Hematopoietic multipotent progenitor cell (in vitro differentiated cells): Measurements from ENCODE around the gene GMPPB. TPM values are rescaled to one million over a fixed set of nuclear protein-coding genes. Genes with fewer than 3 reads are reported as not detected.

Experiments
- DNase-seq, 3 donors: peaks; one replicate each; pipeline ENCODE4 v3.0.0-alpha.2; 2011 to 2015; ENCODE audit warnings: low read depth in 2 of 3, low spot score in 2 of 3
- total RNA-seq: library from RNA; depleted of rRNA; stranded (reverse); fragments of >200 nt; gene quantifications from one replicate; pipeline ENCODE4 v1.2.3, GENCODE V29; 2012

The GMPPB gene
- total RNA-seq, 1 donor: 24.0 TPM

DNA sequence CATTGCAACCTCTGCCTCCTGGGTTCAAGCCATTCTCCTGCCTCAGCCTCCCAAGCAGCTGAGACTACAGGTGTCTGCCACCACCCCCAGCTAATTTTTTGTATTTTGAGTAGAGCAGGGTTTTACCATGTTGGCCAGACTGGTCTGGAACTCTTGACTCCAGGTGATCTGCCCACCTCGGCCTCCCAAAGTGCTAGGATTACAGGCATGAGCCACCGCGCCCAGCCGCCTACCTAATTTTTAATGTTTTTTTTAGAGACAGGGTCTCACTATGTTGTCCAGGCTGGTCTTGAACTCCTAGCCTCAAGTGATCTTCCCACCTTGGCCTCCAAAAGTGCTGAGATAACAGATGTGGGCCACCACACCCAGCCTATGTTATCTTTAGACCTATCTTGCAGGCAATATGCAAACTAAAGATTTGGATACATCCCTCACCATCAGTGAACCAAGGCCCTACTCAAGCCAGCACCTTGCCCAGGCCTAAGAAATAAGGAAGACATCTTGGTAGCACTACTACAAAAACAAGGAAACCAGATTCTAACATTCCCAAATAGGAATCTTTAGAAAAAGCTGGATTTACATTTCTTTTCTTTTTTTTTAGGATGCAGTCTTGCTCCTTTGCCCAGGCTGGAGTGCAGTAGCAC, 6.3 kb upstream of the GMPPB start:
- no peak for DNase-seq

DNA sequence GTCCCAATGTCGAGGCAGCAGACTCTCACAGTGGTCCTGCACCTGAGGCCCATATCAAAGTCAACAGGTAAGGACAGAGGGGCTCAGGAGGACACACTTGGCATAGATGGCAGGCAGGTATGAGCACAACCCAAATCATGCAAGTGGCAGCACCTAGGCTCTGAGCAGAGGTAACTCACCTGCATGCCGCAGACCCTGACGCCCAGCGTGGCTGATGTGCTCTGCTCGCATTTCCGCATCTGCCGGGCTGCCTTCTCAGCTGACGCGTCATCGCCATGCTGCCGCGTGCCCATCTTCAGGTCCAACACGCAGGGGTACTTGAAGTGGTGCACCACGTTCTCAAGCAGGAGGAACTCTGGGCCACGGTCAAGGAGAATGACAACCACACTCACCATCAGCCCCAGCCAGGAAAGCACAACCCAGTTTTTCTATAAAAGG, 4.2 kb upstream of the GMPPB start:
- DNase-seq: no peak

DNA sequence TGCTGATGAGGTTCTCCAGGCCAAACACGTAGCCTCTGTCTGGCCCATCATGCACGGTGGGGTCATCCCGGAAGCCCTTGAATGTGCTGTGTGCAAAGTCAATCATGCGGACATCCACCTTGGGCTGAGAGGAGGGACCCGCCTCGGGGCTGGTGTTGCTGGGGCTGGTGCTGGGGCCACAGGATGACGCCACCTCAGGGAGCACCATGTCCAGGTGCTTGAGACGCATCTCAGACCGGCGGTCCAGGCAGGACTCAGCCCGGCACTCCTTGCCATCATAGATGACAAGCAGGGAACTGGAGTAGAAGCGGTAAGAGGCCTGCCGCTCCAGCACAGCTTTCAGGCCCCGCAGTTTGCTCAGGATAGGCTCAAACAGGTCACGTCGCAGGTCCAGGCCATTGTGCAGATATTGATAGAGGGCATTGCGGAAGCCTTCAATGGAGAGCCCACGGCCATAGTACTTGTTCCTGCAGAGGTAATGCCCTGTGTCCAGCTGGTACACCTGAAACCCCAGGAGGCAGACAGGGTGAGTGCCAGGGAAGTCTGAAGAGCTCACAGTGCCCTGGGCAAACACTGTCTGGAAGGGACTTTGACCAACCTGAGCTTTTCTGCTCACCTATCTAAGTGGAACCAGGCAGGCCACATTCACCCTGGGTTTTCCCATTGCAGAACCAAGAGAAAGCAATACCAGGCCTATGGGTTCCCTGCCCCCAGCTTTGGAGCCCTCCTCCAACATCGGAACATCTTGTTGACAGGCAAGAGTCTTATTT, 3.6 kb upstream of the GMPPB start:
- no peak for DNase-seq

DNA sequence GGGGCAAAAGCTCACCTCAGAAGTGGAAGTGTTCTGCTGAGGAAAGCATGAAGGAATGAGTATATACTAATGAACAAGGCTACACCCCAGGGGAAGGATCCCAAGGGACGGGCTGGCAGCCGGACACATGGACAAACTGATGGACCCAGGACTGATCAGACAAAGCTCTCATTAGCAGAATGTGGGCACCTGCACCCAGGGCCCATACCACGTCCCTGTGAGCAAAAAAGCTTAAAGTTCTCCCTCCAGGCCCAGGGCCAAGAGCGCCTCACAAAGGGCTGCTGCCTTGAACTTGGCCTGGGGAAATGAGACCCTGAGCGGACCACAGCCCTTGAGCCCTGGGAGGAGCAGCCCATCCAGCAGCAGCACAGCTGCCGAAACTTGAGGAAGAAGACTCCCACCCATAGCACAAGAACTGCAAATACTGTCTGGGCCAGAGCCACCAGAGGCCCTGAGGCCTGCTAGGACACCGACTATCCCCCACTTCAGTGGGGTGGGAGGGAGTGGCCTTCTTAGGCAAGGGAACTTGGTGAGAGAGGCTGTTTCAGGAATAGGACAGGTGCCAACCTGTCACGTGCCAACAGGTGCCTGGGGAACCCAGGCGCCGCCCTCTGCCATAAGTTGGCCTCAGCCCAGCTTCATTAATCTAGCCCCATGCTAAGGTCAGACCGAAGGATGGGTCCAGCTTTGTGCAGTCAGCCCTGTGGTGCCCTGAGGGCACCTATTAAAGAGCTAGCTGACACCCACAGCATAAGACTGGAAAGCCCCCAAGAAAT, 2.3 kb upstream of the GMPPB start:
- no peak for DNase-seq

DNA sequence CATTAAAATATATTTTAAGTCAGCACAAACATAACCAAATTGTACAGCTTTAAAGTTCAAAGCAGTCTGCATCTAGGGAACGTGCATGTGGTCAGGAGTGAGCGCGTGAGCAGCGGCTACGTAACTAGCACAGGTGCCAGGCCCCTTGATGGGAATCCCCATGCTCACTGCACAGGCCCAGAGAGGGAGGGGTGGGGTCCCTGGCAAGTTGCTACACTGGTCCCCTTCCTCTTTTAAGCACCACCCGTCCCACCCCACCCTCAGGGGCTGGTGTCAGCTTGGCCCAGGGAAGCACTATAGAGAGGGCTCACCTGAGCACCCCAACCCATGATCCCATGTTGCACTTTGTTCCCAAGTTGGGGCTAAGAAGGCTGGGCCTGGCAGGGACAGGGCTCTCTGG, 835 bp upstream of the GMPPB start:
- peak in 2 of 3 donors; percentile 30 to 36 for DNase-seq

DNA sequence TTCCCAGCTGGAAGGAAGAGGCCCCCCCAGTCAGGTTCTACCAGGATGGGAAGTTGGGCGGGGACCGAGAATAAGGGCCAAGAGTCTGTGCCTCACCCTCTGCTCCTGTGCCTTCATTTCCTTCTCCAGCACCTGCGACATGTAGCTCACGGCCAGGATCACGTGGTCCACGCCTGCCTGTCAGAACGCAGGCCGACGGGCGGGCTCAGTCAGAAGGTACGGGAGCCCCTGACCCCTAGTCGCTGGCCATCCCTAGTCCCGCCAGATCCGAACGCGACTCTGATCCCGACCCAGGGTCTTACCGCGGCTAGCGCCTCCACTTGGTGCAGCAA, 489 bp downstream of the GMPPB start:
- DNase-seq: peak in 2 of 3 donors; percentile 30 to 37

DNA sequence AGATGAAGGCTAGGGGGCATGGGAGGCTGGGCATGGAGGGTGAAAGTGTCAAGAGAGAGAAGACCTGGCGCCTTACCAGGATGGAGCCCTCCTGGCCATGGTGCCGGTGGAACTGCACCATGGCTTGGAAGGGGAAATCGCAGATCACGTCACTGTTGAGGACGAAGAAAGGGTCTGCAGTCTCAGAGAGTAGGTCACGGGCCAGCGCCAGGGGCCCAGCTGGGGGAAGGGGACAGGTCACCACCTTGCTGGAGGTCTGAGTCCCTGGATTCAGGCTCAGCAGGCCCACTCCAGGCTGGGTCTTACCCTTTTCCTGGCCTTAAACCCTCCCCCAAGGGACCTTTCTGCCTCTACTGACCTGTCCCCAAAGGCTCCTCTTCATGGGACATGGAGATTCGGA, 855 bp downstream of the GMPPB start:
- no peak for DNase-seq

DNA sequence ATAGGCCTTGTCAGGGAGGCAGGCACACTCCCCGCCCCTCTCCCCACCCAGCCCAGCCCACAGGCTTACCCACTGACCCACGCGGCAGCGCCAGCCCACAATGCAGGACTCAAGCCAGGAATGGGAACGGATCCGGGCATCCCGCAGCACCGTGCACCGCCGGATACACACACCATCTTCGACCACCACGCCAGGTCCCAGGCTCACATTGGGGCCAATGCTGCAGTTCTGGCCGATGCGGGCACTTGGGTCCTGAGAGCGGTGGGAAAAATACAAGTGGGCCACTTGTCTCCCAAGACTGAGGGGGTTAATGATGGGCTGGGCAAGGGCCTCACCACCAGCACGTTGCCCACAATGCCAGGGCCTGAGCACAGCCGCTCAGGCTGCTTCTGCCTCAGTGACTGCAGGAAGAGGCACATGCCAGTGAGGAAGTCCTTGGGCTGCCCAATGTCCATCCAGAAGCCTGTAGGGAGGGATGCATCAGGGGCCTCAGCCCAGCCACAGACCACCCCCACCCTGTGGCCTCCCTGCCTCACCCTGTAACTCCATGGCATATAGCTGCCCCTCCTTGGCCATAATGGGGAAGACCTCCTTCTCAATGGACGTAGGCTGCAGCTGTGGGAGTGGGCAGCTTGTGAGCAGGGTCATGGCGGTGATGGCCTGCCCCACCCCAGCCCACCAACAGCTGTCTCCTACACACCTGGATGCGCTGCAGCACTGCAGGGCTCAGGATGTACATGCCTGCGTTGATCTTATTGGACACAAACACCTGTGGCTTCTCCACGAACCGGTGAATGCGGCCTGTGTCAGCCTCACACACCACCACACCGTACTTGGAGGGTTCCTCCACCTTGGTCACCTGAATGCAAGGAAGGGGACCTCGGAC, 1.6 kb downstream of the GMPPB start:
- DNase-seq: no peak

DNA sequence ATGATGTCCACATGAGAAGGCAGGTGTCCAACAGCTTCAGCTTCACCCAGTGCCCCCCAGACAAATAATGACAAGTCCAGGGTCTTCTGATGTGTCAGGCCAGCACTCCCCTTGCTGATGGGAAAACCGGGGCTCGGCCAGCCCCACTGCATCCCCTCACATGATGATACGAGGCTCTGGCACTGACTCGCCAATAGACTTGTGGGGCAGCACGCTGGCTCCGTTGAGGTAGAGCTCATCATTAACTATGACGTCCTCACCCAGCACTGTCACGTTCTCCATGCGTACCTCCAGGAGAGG, 2.2 kb downstream of the GMPPB start:
- no peak for DNase-seq

DNA sequence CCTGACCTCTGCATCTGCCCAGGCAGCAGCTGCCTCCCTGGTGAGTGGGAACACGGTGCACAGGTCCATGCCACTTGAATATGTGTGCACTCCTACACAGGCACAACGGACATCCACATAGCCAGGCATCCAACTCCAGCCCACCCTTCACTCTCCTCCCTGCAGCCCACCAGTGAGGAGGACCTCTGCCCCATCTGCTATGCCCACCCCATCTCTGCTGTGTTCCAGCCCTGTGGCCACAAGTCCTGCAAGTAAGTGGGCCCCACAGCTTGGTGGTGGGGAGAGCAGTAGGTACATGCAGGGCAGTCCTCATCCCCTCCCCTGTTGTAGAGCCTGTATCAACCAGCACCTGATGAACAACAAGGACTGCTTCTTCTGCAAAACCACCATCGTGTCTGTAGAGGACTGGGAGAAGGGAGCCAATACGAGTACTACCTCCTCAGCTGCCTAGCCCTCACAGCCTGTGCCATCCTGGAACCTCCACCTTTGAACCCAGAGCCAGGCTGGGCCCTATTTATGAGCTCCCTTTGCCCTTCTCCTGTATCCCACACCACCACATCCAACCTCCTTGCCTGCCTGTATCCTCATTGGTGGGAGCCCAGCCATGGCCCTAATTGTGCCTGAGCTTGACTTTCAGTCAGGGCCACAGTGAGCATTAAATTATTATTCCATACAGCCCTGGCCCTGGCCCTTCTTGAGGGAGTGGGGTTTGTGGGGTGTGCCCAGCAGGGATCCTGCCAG, 2.7 kb downstream of the GMPPB start:
- no peak for DNase-seq

DNA sequence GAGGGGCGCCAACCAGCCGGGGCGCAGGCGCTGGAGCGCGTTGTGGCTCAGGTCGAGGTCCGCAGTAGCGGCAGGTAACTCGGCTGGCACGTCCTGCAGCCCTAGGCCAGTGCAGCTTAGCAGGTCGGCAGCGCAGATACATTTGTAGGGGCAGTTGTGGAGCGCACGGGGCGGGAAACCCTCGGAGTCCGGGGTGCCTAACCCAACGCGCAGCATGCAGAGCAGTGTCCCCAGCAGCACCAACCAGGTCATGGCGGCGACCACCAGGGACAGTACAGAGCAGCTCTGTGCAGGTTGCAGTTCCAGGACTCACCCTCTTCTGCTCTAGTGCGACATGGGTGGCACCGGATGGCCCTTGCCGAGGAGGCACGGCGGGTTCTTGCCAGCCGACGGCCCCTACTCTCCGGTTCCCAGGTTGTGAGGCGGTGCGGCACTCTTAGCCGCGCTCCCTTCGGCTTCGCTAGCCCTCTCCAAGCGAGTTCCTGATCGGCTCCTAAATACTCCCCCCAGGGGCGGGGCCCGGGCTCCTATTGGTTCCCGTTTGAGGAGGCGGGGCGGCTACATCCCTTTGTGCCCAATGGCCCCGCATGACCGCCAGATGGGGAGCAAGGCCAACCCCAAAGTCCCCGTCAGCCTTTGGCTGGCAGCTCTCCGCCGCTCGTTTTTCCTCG, 4.4 kb downstream of the GMPPB start, which contains the start of gene AMIGO3:
TSS of gene AMIGO3 (minus strand) at position 471 of the 671 bp plus-strand sequence. CDS start at position 252, 219 bp downstream.
- peak; percentile 78 to 94 (median 91) for DNase-seq

DNA sequence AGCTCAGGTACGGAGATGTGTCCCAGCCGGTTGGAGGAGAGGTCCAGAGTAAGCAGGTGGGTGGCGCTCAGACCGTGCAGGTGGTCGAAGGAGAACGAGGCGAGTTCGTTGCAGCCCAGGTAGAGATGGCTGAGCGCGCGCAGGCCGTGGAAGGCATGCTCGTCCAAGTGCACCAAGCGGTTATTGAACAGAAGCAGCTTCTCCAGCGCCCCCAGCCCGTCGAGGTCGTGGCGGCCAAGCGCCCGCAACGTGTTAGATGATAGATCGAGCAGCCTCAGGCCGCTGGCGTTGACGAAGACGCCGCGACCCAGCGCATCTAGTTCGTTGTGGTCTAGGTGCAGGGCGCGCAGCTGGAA, 4.9 kb downstream of the GMPPB start:
- peak in 1 of 3 donors; percentile 21 for DNase-seq

DNA sequence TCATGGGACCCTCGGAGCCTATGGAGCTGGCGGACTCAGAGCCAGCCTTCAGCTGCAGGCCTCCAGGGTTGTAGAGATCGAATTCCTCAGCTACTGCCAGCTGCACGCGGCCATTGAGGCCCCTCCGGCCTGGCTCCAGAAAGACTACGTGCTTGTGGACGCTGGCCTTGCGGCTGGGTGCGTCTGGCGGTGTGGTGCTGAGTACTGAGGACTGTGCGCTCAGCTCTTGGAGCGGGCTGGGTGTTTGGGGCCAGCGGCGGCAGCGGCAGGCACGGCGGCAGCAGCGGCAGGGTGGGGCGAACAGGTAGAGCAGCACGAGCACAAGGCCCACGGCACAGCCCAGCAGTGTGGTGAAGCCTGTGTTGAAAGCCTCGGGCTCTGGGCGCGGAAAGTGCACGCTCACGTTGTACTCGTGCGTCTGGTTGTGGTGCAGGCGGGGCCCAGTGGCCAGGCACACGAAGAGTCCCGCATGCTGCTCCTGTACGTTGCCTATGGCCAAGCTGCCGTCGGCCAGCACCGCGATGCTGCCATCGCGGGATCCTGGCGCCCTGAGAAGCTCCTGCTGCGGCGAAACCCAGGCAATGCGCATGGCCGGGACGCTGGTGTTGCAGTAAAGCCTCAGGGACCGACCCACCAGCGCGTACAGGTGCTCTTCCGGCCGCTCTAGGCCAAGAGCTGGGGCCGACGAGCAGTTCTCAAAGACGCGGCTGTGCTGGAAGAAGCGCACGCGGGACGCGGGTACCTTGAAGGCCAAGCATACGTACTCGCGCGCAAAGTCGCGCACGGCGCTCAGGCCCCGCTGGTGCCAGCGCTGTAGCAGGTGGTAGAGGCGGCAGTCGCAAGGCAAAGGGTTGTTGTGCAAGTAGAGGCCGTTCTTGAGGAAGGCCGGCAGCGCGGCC, 5.5 kb downstream of the GMPPB start:
- DNase-seq: no peak

DNA sequence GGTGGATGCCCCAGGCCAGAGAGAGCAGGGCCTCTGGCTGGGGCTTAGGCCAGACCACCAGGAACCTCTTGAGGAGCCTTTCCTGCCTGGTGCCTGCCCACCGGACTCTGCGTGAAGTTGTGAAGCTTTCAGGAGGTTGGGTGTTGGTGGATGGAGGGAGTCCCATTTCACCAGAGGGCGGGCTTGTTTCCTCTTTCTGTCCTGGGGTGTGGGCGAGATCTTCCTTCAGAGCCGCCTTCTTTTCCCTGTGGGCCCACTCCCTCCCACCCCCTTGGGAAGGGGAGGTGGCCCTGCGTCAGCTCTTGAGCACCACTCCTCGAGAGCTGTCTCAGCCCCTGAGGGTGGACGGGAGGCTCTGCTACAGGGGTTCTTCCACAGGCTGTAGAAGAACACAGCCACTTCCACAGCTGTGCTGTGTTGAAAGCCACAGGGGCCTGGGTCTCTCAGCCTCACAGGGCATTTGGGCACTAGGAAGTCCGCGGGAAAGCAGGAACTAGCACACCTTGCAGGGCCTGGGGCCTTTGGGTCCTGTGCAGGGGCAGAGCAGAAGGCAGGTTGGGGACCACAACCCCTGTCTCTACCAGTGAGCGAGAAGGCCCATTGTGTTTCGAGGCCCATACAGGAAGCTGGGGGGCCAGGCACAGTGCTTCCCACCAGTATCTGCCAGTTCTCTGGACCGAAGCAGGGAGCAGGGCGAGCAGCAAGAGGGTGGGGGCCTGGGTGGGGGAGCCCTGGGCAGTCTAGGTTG, 6.4 kb downstream of the GMPPB start:
- DNase-seq: no peak

DNA sequence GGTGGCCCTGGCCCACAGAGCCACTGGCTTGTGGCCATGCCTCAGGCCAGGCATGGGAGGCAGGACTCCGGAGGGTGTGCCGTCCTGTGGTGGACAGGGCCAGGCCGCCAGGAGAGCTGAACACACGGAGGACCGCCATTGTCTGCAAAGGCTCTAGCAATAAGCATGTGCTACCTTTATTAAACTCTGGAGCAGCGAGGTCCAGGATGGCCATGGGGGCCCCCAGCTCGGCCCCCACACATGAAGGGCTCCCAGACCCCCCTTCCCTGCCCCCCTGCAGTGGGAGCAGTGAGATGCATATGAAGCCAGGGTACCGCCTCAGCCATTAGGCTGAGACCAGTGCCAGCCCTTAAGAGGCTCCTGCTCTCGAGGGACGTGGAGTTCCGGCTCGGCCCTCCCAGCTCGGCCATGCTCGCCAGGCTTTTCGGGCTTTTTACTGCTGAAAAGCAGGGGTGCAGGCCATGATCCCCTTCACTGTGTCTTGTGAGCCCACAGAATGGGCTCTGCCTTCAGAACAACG, 7.0 kb downstream of the GMPPB start:
- DNase-seq: no peak

DNA sequence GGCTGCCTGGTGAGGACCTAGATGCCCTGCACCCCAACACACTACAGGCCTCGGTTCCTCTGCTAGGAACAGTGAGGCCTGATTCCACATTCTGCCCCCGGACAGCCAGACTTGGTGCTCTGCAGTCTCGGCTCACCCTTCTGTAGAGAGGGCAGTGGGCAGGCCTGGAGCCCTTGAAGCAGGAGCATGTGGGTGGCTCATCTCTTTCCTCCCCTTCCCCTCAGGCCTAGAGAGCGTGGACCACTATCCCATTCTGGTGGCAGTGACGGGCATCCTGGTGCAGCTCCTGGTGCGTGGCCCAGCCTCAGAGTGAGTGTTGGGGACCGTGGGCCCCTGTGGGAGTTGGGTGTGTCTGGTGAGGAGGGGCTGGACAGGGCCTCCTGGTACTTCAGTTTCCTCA, 7.6 kb downstream of the GMPPB start:
- DNase-seq: no peak

DNA sequence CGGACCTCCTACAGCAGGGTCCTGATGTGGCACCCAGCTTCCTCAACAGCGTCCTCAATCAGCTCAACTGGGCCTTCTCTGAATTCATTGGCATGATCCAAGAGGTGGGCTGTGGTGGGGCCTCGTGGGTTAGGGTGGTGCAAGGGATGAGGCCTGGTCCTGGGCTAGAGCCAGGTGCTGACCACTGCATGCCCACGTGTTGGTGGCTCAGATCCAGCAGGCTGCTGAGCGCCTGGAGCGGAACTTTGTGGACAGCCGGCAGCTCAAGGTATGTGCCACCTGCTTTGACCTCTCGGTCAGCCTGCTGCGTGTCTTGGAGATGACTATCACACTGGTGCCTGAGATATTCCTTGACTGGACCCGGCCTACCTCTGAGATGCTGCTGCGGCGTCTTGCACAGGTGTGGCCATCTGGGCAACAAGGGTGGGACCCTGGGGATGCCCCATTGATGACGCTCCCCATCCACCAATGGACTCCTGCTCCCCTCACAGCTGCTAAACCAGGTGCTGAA, 8.1 kb downstream of the GMPPB start:
- DNase-seq: no peak
